ENCODE measurements around the gene CD44. TPM values are rescaled to one million over a fixed set of nuclear protein-coding genes. Genes with fewer than 3 reads are reported as not detected.

Gene CD44
- total and polyA plus RNA-seq, 11 donors, result 3.9 to 210 (median 26.2) TPM

GRCh38 chr11:35154952-35155351 is 16.0 kb downstream of the CD44 start:
- Histone ChIP-seq H3K9me3 (peaks cover 0 to 2% (median 0%) of the 10 kb centered on the region in 12 donors), H3K27ac (no peak overlapping the region), H3K27me3 (no peaks in the 10 kb centered on the region), H3K4me1 (peaks cover 0 to 100% (median 21%) of the 10 kb centered on the region in 12 donors), H3K4me3 (no peak overlapping the region), H3K36me3 (peaks cover 0 to 39% (median 0%) of the 10 kb centered on the region in 9 donors)
- 93 to 100% (median 96%) methylated on average over 1 of the region's 1 CpG for WGBS, 4 donors
- no peak for TF ChIP-seq POLR2A (IDR thresholded peaks at IDR 0.05)
- TF ChIP-seq, protein P1, sequence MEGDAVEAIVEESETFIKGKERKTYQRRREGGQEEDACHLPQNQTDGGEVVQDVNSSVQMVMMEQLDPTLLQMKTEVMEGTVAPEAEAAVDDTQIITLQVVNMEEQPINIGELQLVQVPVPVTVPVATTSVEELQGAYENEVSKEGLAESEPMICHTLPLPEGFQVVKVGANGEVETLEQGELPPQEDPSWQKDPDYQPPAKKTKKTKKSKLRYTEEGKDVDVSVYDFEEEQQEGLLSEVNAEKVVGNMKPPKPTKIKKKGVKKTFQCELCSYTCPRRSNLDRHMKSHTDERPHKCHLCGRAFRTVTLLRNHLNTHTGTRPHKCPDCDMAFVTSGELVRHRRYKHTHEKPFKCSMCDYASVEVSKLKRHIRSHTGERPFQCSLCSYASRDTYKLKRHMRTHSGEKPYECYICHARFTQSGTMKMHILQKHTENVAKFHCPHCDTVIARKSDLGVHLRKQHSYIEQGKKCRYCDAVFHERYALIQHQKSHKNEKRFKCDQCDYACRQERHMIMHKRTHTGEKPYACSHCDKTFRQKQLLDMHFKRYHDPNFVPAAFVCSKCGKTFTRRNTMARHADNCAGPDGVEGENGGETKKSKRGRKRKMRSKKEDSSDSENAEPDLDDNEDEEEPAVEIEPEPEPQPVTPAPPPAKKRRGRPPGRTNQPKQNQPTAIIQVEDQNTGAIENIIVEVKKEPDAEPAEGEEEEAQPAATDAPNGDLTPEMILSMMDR (IDR thresholded peaks at IDR 0.05), result no peak
- DNase-seq, result no peak
- ATAC-seq, result no peak
- intact Hi-C loops (cut with DNase I), result loop anchor here in 1 of 10 donors (5.0 kb wide), 1 partner anchor 77 kb away; no protein-coding TSS in a partner anchor

- intact Hi-C loops (cut with DNase I), result no loop called here
- WGBS, 4 donors, result 84 to 91% (median 87%) methylated on average over 5 of the region's 5 CpGs
- Histone ChIP-seq H3K27ac (no peak overlapping the region), H3K27me3 (no peaks in the 10 kb centered on the region), H3K36me3 (peaks cover 0 to 43% (median 0%) of the 10 kb centered on the region in 9 donors), H3K4me1 (peaks cover 0 to 100% (median 21%) of the 10 kb centered on the region in 12 donors), H3K4me3 (no peak overlapping the region), H3K9me3 (no peaks in the 10 kb centered on the region)
- TF ChIP-seq, protein P1 (IDR thresholded peaks at IDR 0.05), result no peak
- TF ChIP-seq POLR2A (IDR thresholded peaks at IDR 0.05), result no peak
- ATAC-seq (no peak), DNase-seq (no peak)
Measured at GRCh38 chr11:35155677-35156076, 16.7 kb downstream of the CD44 start.

DNA sequence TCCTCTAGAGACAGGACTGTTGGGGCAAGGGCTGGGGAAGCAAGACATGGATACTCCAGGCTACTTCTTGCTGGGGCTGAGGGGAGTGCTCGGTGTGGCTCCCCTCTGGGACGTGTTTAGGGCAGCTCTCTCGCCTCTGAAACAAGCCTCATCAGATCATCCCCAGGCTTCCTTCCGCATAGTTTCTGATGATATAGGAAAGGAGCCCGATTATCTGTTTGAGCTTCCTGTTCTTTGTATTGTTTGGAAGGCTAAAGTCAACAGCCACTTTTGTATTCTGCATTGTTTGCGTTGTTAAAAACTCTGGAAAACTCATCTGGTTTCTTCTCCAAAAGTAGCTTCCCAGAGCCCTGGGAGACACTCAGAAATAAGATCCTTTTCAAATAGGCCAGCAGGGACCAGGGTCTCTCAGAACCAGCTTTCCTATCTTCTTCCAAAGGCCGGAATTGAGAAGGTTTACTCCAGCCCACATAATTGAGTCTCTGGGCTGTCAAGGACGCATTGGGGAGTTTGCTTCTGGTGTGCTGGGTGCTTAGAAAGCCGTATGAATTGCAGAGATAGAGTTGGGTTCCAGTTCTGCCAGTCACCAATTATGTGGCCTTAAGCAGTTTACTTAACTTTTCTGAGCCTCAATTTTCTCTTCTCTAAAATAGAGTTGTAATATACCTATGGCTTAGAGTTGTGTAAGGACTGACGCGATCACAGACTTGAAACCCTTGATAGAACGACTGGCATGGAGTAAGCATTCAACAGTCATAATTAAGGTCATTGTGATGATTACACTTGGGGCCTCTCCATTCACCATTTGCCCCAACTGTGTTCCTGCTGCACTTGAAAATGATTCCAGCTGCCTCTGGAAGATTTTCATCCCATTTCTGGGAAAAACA is 19.1 kb downstream of the CD44 start:
- peak in 2 of 4 donors; percentile 29 to 35 for ATAC-seq
- no peak for DNase-seq
- WGBS, 4 donors, result 48 to 61% (median 55%) methylated on average over 12 of the region's 12 CpGs
- no peaks in the 10 kb centered on the region for H3K9me3 ChIP-seq
- H3K27me3 ChIP-seq, result no peaks in the 10 kb centered on the region
- peak overlapping the region in 11 of 12 donors; percentile 12 to 91 (median 47) for H3K27ac ChIP-seq
- intact Hi-C loops (cut with DNase I), result no loop called here
- H3K4me1 ChIP-seq, result peaks cover 0 to 100% (median 26%) of the 10 kb centered on the region in 12 donors
- TF ChIP-seq POLR2A (IDR thresholded peaks at IDR 0.05), result no peak
- TF ChIP-seq, protein P1 (IDR thresholded peaks at IDR 0.05), result no peak
- H3K4me3 ChIP-seq, result no peak overlapping the region
- H3K36me3 ChIP-seq, result peaks cover 0 to 30% (median 0%) of the 10 kb centered on the region in 9 donors

Measured in heart left ventricle (tissue), 16 donors.